ENCODE results near the gene PCNA.

DNA sequence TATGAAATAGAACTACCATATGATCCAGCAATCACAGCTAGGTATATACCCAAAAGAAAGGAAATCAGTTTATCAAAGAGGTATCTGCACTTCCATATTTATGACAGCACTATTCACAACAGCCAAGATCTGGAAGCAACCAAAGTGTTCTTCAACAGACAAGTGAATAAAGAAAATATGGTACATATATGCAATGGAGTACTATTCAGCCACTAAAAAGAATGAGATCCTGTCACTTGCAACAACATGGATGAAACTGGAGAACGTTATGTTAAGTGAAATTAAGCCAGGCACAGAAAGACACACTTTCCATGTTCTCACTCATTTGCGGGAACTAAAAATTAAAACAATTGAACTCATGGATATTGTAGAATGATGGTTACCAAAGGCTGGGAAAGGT lies 15.3 kb downstream of the PCNA start:
- no peak for TF ChIP-seq TAF1 (IDR thresholded peaks at IDR 0.05; ENCODE audit: borderline replicate concordance, insufficient read depth, low read length)
- no peak for TF ChIP-seq SIN3A (IDR thresholded peaks at IDR 0.05; ENCODE audit: borderline replicate concordance, insufficient read depth, low read length)
- TF ChIP-seq, protein P1, sequence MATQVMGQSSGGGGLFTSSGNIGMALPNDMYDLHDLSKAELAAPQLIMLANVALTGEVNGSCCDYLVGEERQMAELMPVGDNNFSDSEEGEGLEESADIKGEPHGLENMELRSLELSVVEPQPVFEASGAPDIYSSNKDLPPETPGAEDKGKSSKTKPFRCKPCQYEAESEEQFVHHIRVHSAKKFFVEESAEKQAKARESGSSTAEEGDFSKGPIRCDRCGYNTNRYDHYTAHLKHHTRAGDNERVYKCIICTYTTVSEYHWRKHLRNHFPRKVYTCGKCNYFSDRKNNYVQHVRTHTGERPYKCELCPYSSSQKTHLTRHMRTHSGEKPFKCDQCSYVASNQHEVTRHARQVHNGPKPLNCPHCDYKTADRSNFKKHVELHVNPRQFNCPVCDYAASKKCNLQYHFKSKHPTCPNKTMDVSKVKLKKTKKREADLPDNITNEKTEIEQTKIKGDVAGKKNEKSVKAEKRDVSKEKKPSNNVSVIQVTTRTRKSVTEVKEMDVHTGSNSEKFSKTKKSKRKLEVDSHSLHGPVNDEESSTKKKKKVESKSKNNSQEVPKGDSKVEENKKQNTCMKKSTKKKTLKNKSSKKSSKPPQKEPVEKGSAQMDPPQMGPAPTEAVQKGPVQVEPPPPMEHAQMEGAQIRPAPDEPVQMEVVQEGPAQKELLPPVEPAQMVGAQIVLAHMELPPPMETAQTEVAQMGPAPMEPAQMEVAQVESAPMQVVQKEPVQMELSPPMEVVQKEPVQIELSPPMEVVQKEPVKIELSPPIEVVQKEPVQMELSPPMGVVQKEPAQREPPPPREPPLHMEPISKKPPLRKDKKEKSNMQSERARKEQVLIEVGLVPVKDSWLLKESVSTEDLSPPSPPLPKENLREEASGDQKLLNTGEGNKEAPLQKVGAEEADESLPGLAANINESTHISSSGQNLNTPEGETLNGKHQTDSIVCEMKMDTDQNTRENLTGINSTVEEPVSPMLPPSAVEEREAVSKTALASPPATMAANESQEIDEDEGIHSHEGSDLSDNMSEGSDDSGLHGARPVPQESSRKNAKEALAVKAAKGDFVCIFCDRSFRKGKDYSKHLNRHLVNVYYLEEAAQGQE (IDR thresholded peaks at IDR 0.05; ENCODE audit: insufficient read depth in 1 of 2, low read depth in 2 of 2, low read length in 2 of 2): no peak
- no peak for TF ChIP-seq POLR2AphosphoS5 (IDR thresholded peaks at IDR 0.05; ENCODE audit: low read depth, low read length)

Measured in PFSK-1 (cell line).